Measurements from ENCODE around the gene DSE.

Gene DSE

GRCh38 chr6:116420341-116420740 lies 49.6 kb downstream of the DSE start:
- no peak for TF ChIP-seq CTCF (IDR thresholded peaks at IDR 0.05; ENCODE audit: borderline replicate concordance, insufficient read depth, low read depth, low read length)
- no peak overlapping the region for H3K4me3 ChIP-seq (ENCODE audit: low read depth, low read length)

GRCh38 chr6:116422238-116422637 lies 51.5 kb downstream of the DSE start:
- no peak for TF ChIP-seq CTCF (IDR thresholded peaks at IDR 0.05; ENCODE audit: borderline replicate concordance, insufficient read depth, low read depth, low read length)
- no peak overlapping the region for H3K4me3 ChIP-seq (ENCODE audit: low read depth, low read length)

GRCh38 chr6:116424001-116424400 lies 53.3 kb downstream of the DSE start:
- no peak overlapping the region for H3K4me3 ChIP-seq (ENCODE audit: low read depth, low read length)
- no peak for TF ChIP-seq CTCF (IDR thresholded peaks at IDR 0.05; ENCODE audit: borderline replicate concordance, insufficient read depth, low read depth, low read length)

- no peak for TF ChIP-seq CTCF (IDR thresholded peaks at IDR 0.05; ENCODE audit: borderline replicate concordance, insufficient read depth, low read depth, low read length)
- H3K4me3 ChIP-seq (ENCODE audit: low read depth, low read length): no peak overlapping the region
Observed at GRCh38 chr6:116426551-116426950, 55.8 kb downstream of the DSE start.

- H3K4me3 ChIP-seq (ENCODE audit: low read depth, low read length): no peak overlapping the region
- TF ChIP-seq CTCF (IDR thresholded peaks at IDR 0.05; ENCODE audit: borderline replicate concordance, insufficient read depth, low read depth, low read length): no peak
Observed at GRCh38 chr6:116429111-116429510, 58.4 kb downstream of the DSE start.

- no peak for TF ChIP-seq CTCF (IDR thresholded peaks at IDR 0.05; ENCODE audit: borderline replicate concordance, insufficient read depth, low read depth, low read length)
Observed at GRCh38 chr6:116430860-116431259, 60.1 kb downstream of the DSE start.

GRCh38 chr6:116431964-116432595 lies 61.3 kb downstream of the DSE start:
- H3K4me3 ChIP-seq (ENCODE audit: low read depth, low read length): no peak overlapping the region
- TF ChIP-seq CTCF (IDR thresholded peaks at IDR 0.05; ENCODE audit: borderline replicate concordance, insufficient read depth, low read depth, low read length): no peak

More at GRCh38 chr6:116430860-116431259, 60.1 kb downstream of the DSE start:
- H3K4me3 ChIP-seq (ENCODE audit: low read depth, low read length): no peak overlapping the region

Data from GM12875 (cell line).